HepG2 (cell line): ENCODE data around the gene SPINK5. TPM values are rescaled to one million over a fixed set of nuclear protein-coding genes. Genes with fewer than 3 reads are reported as not detected.

ENCODE experiments used
- ATAC-seq: fragments of 200-7000 bp; cut with Tn5 transposase; 3 replicates; pipeline ENCODE4 v1.9.1; 2020; ENCODE audit warnings: mild to moderate bottlenecking, moderate library complexity
- BruUV-seq: library from RNA; stranded (reverse); fragments of 400-500 nt; replicated peaks from 2 replicates; lab custom pipeline; 2021; lab: Mats Ljungman, UMichigan
- CTCF ChIA-PET: fragments of 300-600 bp; formaldehyde crosslinking; extraction: SDS; loops from one replicate; lab custom pipeline; 2021; ENCODE audit warnings: low total read pairs, inconsistent platforms, low intra/inter-chr PET ratio; lab: Yijun Ruan, JAX
- POLR2A ChIA-PET: fragments of 350-600 bp; sonication (Branson Sonifier 250); formaldehyde crosslinking; loops from one replicate; lab custom pipeline; 2020; ENCODE audit warnings: antibody characterized with exemption, inconsistent platforms; lab: Yijun Ruan, JAX
- DNase-seq: peaks from one replicate; pipeline ENCODE4 v3.0.0-alpha.2; 2015; ENCODE audit warnings: low spot score
- FAIRE-seq: peaks from 3 replicates; lab custom pipeline; 2011; peaks lifted over from hg19 to GRCh38; lab: Jason Lieb, UNC
- H2AFZ ChIP-seq: one replicate; pipeline ENCODE4 v1.6.1; 2011; ENCODE audit warnings: low read length, inconsistent platforms
- H3K27ac ChIP-seq: fragments of 300-600 bp; 3 replicates; pipeline ENCODE4 v1.8.0; 2011; ENCODE audit warnings: mixed run types, mild to moderate bottlenecking, mixed read lengths, low read length, inconsistent platforms; ENCODE audit not compliant: insufficient read depth; ENCODE audit errors: extremely low read length
- H3K27me3 ChIP-seq, 2 experiments: fragments of 200-600 bp in 1 of 2; 2 replicates in 1 of 2; 3 replicates in 1 of 2; pipeline versions ENCODE4 v1.6.0 to v1.8.0; 2011; ENCODE audit warnings: low read length in 2 of 2, mild to moderate bottlenecking in 2 of 2, moderate library complexity in 2 of 2, inconsistent platforms in 1 of 2; ENCODE audit not compliant: insufficient read depth in 2 of 2, control insufficient read depth in 1 of 2
- H3K36me3 ChIP-seq, 2 experiments: fragments of 200-600 bp in 1 of 2; replicated peaks in 1 of 2; 2 replicates in 1 of 2; 3 replicates in 1 of 2; pipeline versions ENCODE4 v1.5.1 to v1.8.0; 2011; ENCODE audit warnings: low read length in 2 of 2, inconsistent platforms in 1 of 2; ENCODE audit not compliant: insufficient read depth in 2 of 2, control insufficient read depth in 1 of 2
- H3K4me1 ChIP-seq: 2 replicates; pipeline ENCODE4 v1.5.1; 2012; ENCODE audit warnings: low read length, inconsistent platforms; ENCODE audit not compliant: insufficient read depth
- H3K4me2 ChIP-seq: 2 replicates; pipeline ENCODE4 v1.6.0; 2011; ENCODE audit warnings: low read depth, low read length, inconsistent platforms
- H3K4me3 ChIP-seq, 3 experiments: fragments of 200-600 bp in 1 of 3; sonication (generic), shearing (Covaris generic) in 1 of 3; replicated peaks in 1 of 3; 2 replicates each; pipeline ENCODE4 v1.5.1; 2011 to 2016; ENCODE audit warnings: low read length in 3 of 3, inconsistent platforms in 2 of 3, low read depth in 2 of 3, mild to moderate bottlenecking in 2 of 3, control low read depth in 1 of 3, mixed read lengths in 1 of 3; ENCODE audit not compliant: insufficient read depth in 1 of 3
- H3K79me2 ChIP-seq: one replicate; pipeline ENCODE4 v1.6.1; 2011; ENCODE audit warnings: low read length, inconsistent platforms; ENCODE audit not compliant: insufficient read depth
- H3K9ac ChIP-seq: 2 replicates; pipeline ENCODE4 v1.6.0; 2011; ENCODE audit warnings: mild to moderate bottlenecking, low read depth, low read length, inconsistent platforms; ENCODE audit not compliant: insufficient read depth
- H3K9me3 ChIP-seq: 2 replicates; pipeline ENCODE4 v1.5.1; 2012; ENCODE audit warnings: mild to moderate bottlenecking, low read length
- H4K20me1 ChIP-seq: 2 replicates; pipeline ENCODE4 v1.6.0; 2011; ENCODE audit warnings: inconsistent platforms, mild to moderate bottlenecking, low read length, moderate library complexity; ENCODE audit not compliant: insufficient read depth
- ARNTL ChIP-seq: sonication (generic); formaldehyde crosslinking; IDR thresholded peaks from 2 replicates; pipeline ENCODE4 v1.4.0; 2020; ENCODE audit warnings: mild to moderate bottlenecking, missing genetic modification reagents
- FOXC1 ChIP-seq: sonication (generic); formaldehyde crosslinking; IDR thresholded peaks from 2 replicates; pipeline ENCODE4 v1.8.0; 2022; ENCODE audit warnings: mild to moderate bottlenecking, missing genetic modification reagents, borderline replicate concordance
- GMEB2 ChIP-seq: IDR thresholded peaks from 2 replicates; pipeline ENCODE4 v1.6.1; 2016; ENCODE audit warnings: missing biosample characterization, missing genetic modification reagents, low read depth
- GZF1 ChIP-seq: sonication (generic); formaldehyde crosslinking; IDR thresholded peaks from 2 replicates; pipeline ENCODE4 v1.5.1; 2020; ENCODE audit warnings: mild to moderate bottlenecking, missing genetic modification reagents
- HNRNPH1 ChIP-seq: fragments of 200-400 bp; formaldehyde crosslinking; optimal IDR thresholded peaks from 2 replicates; pipeline ENCODE3; 2017; ENCODE audit warnings: mild to moderate bottlenecking, low read depth, low read length
- ISX ChIP-seq: sonication (generic); formaldehyde crosslinking; conservative IDR thresholded peaks from 2 replicates; pipeline ENCODE4 v1.5.0; 2020; ENCODE audit warnings: missing genetic modification reagents
- MYNN ChIP-seq: sonication (generic); formaldehyde crosslinking; IDR thresholded peaks from 2 replicates; pipeline ENCODE4 v1.4.0; 2020; ENCODE audit warnings: mild to moderate bottlenecking, low read depth, missing genetic modification reagents
- RNF2 ChIP-seq: fragments of 450-650 bp; conservative IDR thresholded peaks from 2 replicates; pipeline ENCODE4 v1.6.1; 2016; ENCODE audit warnings: low read depth
- TARDBP ChIP-seq: sonication (generic); formaldehyde crosslinking; IDR thresholded peaks from 2 replicates; pipeline ENCODE4 v1.8.0; 2022; ENCODE audit warnings: mild to moderate bottlenecking, missing genetic modification reagents
- TEAD2 ChIP-seq: sonication (generic); formaldehyde crosslinking; IDR thresholded peaks from 2 replicates; pipeline ENCODE4 v1.9.0; 2021; ENCODE audit warnings: missing genetic modification reagents
- ZBTB34 ChIP-seq: sonication (generic); formaldehyde crosslinking; IDR thresholded peaks from 2 replicates; pipeline ENCODE4 v1.8.0; 2022; ENCODE audit warnings: mild to moderate bottlenecking, missing genetic modification reagents
- ZIK1 ChIP-seq: sonication (generic); formaldehyde crosslinking; IDR thresholded peaks from 2 replicates; pipeline ENCODE4 v1.5.0; 2020; ENCODE audit warnings: mild to moderate bottlenecking, low read depth, missing genetic modification reagents, borderline replicate concordance
- ZNF34 ChIP-seq: sonication (generic); formaldehyde crosslinking; IDR thresholded peaks from 2 replicates; pipeline ENCODE4 v1.4.0; 2020; ENCODE audit warnings: mild to moderate bottlenecking, missing genetic modification reagents, borderline replicate concordance
- ZNF567 ChIP-seq: sonication (generic); formaldehyde crosslinking; IDR thresholded peaks from 2 replicates; pipeline ENCODE4 v1.8.1; 2023; ENCODE audit warnings: mild to moderate bottlenecking, missing genetic modification reagents, borderline replicate concordance
- WGBS: methylation state at CpG from one replicate; pipeline ENCODE4 v1.1.6; 2017; ENCODE audit warnings: low lambda C conversion rate; 5-methylcytosine and 5-hydroxymethylcytosine counted together
- in situ Hi-C: cut with HindIII; loops from 2 replicates; pipeline ENCODE4 v1.10.0; 2017; ENCODE audit warnings: low pct_unique_long_range_greater_than_20kb; ENCODE audit not compliant: extremely low pct_ligation_motif_present
- intact Hi-C: fragments of 100-400 bp; cut with micrococcal nuclease; formaldehyde crosslinking; loops from one replicate; pipeline ENCODE4 v1.10.0; 2022; ENCODE audit not compliant: unreplicated experiment
- polyA plus RNA-seq, 8 experiments: library from polyadenylated mRNA; depleted of rRNA in 3 of 8; stranded (reverse) in 7 of 8; unstranded in 1 of 8; fragments of >200 nt; fragmentation: Illumina TruSeq in 4 of 8; extraction: Trizol in 4 of 8; gene quantifications; 2 replicates each; pipeline versions ENCODE4 v1.2.1 to v1.2.3, GENCODE V29; 2011 to 2016; ENCODE audit warnings: low read depth in 4 of 8, missing spikeins in 1 of 8, mixed read lengths in 1 of 8; ENCODE audit not compliant: insufficient read depth in 1 of 8
- total RNA-seq, 5 experiments: library from RNA; depleted of rRNA; stranded (reverse); fragments of >200 nt; fragmentation: Illumina TruSeq; extraction: Trizol; gene quantifications; 2 replicates each; pipeline ENCODE4 v1.2.3, GENCODE V29; 2016; ENCODE audit warnings: low read depth in 1 of 5
- TF ChIP-seq, protein P1 (sequence below): sonication (generic); formaldehyde crosslinking; IDR thresholded peaks from 2 replicates; pipeline ENCODE4 v1.5.0; 2020; ENCODE audit warnings: mild to moderate bottlenecking, missing genetic modification reagents

The SPINK5 gene
- total and polyA plus RNA-seq, 2 of the 13 experiments (the other 11 are each of a cell fraction or from before 2014, with no cell fraction given), result 0.03 TPM; not detected in 1

- TF ChIP-seq ZNF567 (CRISPR knock-in tag), result no peak
- TF ChIP-seq ZIK1 (CRISPR knock-in tag), result no peak
- TF ChIP-seq GZF1 (CRISPR knock-in tag), result no peak
- TF ChIP-seq MYNN (CRISPR knock-in tag), result no peak
- TF ChIP-seq ISX (CRISPR knock-in tag), result no peak
- no peak for TF ChIP-seq ARNTL (CRISPR knock-in tag)
- TF ChIP-seq GMEB2, result no peak
- no peak for TF ChIP-seq ZNF34 (CRISPR knock-in tag)
- Histone ChIP-seq H3K4me2 (no peak overlapping the region), H3K9me3 (peaks cover 3% of the 10 kb centered on the region; the same call in 1 of the 2 replicates), H2AFZ (no peak overlapping the region), H3K27ac (no peak overlapping the region), H4K20me1 (no peaks in the 10 kb centered on the region), H3K36me3 (no peaks in the 10 kb centered on the region), H3K4me1 (no peaks in the 10 kb centered on the region), H3K79me2 (no peaks in the 10 kb centered on the region), H3K9ac (no peak overlapping the region), H3K4me3 (no peak overlapping the region), H3K27me3 (no peaks in the 10 kb centered on the region)
- CTCF ChIA-PET, result no interaction called here
- in situ Hi-C loops (no loop called here), intact Hi-C loops (no loop called here)
- no peak for DNase-seq
- ATAC-seq, result no peak
- WGBS, result 0% methylated on average over 1 of the region's 1 CpG
- POLR2A ChIA-PET, result no interaction called here
- BruUV-seq, result no TSS peak
- no peak for FAIRE-seq
Measured at GRCh38 chr5:148156609-148157008, 92.8 kb downstream of the SPINK5 start.

DNA sequence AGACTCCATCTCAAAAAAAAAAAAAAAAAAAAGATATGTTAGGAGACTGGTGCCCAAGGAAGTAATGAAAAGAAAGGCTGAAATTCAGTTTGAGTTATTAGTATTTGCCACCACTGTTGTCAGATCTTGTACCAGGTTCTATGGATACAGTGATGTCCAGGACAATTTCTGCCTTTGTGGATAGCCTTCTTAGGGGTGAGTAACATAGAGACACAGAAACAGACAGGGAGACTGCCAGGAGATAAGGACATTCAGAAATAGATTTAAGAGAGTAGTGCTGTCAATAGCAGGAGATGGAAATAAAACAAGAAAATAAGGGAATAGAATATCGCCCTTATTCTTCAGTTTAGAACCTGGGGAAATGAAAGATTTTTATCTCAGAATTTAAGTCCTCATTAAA is 98.3 kb downstream of the SPINK5 start:
- in situ Hi-C loops (no loop called here), intact Hi-C loops (no loop called here)
- no peak overlapping the region for H2AFZ ChIP-seq
- H4K20me1 ChIP-seq, result no peaks in the 10 kb centered on the region
- no peaks in the 10 kb centered on the region for H3K36me3 ChIP-seq
- no peaks in the 10 kb centered on the region for H3K27me3 ChIP-seq
- ChIA-PET POLR2A (no interaction called here), CTCF (no interaction called here)
- H3K9me3 ChIP-seq, result no peaks in the 10 kb centered on the region
- H3K4me1 ChIP-seq, result no peaks in the 10 kb centered on the region
- no peak overlapping the region for H3K27ac ChIP-seq
- no TSS peak for BruUV-seq
- H3K79me2 ChIP-seq, result no peaks in the 10 kb centered on the region
- no peak overlapping the region for H3K4me3 ChIP-seq
- H3K4me2 ChIP-seq, result no peak overlapping the region
- H3K9ac ChIP-seq, result no peak overlapping the region
- ATAC-seq (no peak), DNase-seq (no peak), FAIRE-seq (no peak)
- 3% methylated on average over 1 of the region's 1 CpG for WGBS
- TF ChIP-seq TARDBP (CRISPR knock-in tag) (no peak), FOXC1 (no peak), TEAD2 (no peak), HNRNPH1 (no peak), RNF2 (no peak), ZBTB34 (CRISPR knock-in tag) (no peak)
- TF ChIP-seq, protein P1, sequence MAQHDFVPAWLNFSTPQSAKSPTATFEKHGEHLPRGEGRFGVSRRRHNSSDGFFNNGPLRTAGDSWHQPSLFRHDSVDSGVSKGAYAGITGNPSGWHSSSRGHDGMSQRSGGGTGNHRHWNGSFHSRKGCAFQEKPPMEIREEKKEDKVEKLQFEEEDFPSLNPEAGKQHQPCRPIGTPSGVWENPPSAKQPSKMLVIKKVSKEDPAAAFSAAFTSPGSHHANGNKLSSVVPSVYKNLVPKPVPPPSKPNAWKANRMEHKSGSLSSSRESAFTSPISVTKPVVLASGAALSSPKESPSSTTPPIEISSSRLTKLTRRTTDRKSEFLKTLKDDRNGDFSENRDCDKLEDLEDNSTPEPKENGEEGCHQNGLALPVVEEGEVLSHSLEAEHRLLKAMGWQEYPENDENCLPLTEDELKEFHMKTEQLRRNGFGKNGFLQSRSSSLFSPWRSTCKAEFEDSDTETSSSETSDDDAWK (CRISPR knock-in tag), result no peak
